Esophagus (tissue), 2 donors: ENCODE measurements around the gene IL26. TPM values are rescaled to one million over a fixed set of nuclear protein-coding genes. Genes with fewer than 3 reads are reported as not detected.
A peak's percentile ranks its signal among the peaks of the same experiment; 100 is the strongest.

ENCODE experiments used
- H3K27ac ChIP-seq, 2 donors: one replicate each; pipeline ENCODE4 v1.5.1; 2013; ENCODE audit warnings: low read depth in 2 of 2, mild to moderate bottlenecking in 2 of 2, inconsistent platforms in 1 of 2, low read length in 1 of 2, moderate library complexity in 1 of 2
- H3K27me3 ChIP-seq, 2 donors: one replicate each; pipeline ENCODE4 v1.6.1; 2013; ENCODE audit warnings: low read length in 2 of 2, control low read depth in 1 of 2, mild to moderate bottlenecking in 1 of 2; ENCODE audit not compliant: insufficient read depth in 2 of 2, control insufficient read depth in 1 of 2
- H3K36me3 ChIP-seq, 2 donors: one replicate each; pipeline ENCODE4 v1.6.1; 2013; ENCODE audit warnings: low read length in 1 of 2; ENCODE audit not compliant: control insufficient read depth in 2 of 2, insufficient read depth in 2 of 2
- H3K4me1 ChIP-seq, 2 donors: one replicate each; pipeline ENCODE4 v1.6.1; 2013; ENCODE audit warnings: low read length in 1 of 2; ENCODE audit not compliant: control insufficient read depth in 2 of 2, insufficient read depth in 2 of 2
- H3K4me3 ChIP-seq, 2 donors: one replicate each; pipeline ENCODE4 v1.5.1; 2013; ENCODE audit warnings: low read length in 2 of 2, mild to moderate bottlenecking in 2 of 2, low read depth in 1 of 2, moderate library complexity in 1 of 2
- H3K9me3 ChIP-seq, 2 donors: one replicate each; pipeline ENCODE4 v1.6.1; 2013; ENCODE audit warnings: mild to moderate bottlenecking in 2 of 2, low read depth in 1 of 2, low read length in 1 of 2, moderate library complexity in 1 of 2; ENCODE audit not compliant: control insufficient read depth in 2 of 2, insufficient read depth in 1 of 2
- WGBS, 2 donors: extraction: QIAGEN DNeasy Blood & Tissue Kit; methylation state at CpG; one replicate each; pipeline ENCODE4 v1.1.7; 2013; 5-methylcytosine and 5-hydroxymethylcytosine counted together
- polyA plus RNA-seq, 2 donors: library from polyadenylated mRNA; stranded (reverse); fragments of 200-250 nt; gene quantifications; one replicate each; pipeline ENCODE4 v1.2.3, GENCODE V29; 2013
- donor health status: healthy with polysubstance abuse.
- donor health status: Bipolar disorder and iron deficiency.

Gene IL26
- polyA plus RNA-seq, 2 donors, result 0.06 TPM; not detected in 1

- Histone ChIP-seq H3K4me1 (peaks cover 3 to 4% of the 10 kb centered on the region in 2 donors), H3K27ac (no peak overlapping the region), H3K9me3 (no peaks in the 10 kb centered on the region), H3K36me3 (no peaks in the 10 kb centered on the region), H3K4me3 (no peak overlapping the region), H3K27me3 (no peaks in the 10 kb centered on the region)
- WGBS, 2 donors, result 29 to 32% methylated on average over 6 of the region's 6 CpGs
Measured at GRCh38 chr12:68245180-68246021, 19.8 kb upstream of the IL26 start.

- H3K4me3 ChIP-seq, result no peak overlapping the region
- H3K36me3 ChIP-seq, result no peaks in the 10 kb centered on the region
- H3K27me3 ChIP-seq, result no peaks in the 10 kb centered on the region
- no peak overlapping the region for H3K27ac ChIP-seq
- peaks cover 4 to 5% of the 10 kb centered on the region in 2 donors for H3K4me1 ChIP-seq
- H3K9me3 ChIP-seq, result no peaks in the 10 kb centered on the region
Measured at GRCh38 chr12:68242777-68243176, 17.2 kb upstream of the IL26 start.

- Histone ChIP-seq H3K27me3 (no peaks in the 10 kb centered on the region), H3K36me3 (no peaks in the 10 kb centered on the region), H3K4me3 (no peak overlapping the region), H3K4me1 (peaks cover 2 to 4% of the 10 kb centered on the region in 2 donors), H3K9me3 (no peaks in the 10 kb centered on the region), H3K27ac (no peak overlapping the region)
- 11 to 29% methylated on average over 1 of the region's 1 CpG for WGBS, 2 donors
Measured at GRCh38 chr12:68240975-68241374, 15.4 kb upstream of the IL26 start.

- Histone ChIP-seq H3K36me3 (no peaks in the 10 kb centered on the region), H3K4me1 (peaks cover 0 to 2% of the 10 kb centered on the region in 2 donors), H3K4me3 (no peak overlapping the region), H3K27me3 (no peaks in the 10 kb centered on the region), H3K27ac (no peak overlapping the region), H3K9me3 (no peaks in the 10 kb centered on the region)
- WGBS, 2 donors, result 31 to 32% methylated on average over 1 of the region's 1 CpG
Measured at GRCh38 chr12:68240079-68240478, 14.5 kb upstream of the IL26 start.

GRCh38 chr12:68239309-68239982 lies 13.8 kb upstream of the IL26 start:
- Histone ChIP-seq H3K4me1 (peaks cover 0 to 2% of the 10 kb centered on the region in 2 donors), H3K9me3 (no peaks in the 10 kb centered on the region), H3K27ac (no peak overlapping the region), H3K27me3 (no peaks in the 10 kb centered on the region), H3K36me3 (no peaks in the 10 kb centered on the region), H3K4me3 (no peak overlapping the region)
- WGBS, 2 donors, result 88 to 93% methylated on average over 6 of the region's 6 CpGs

GRCh38 chr12:68237619-68238018 lies 12.0 kb upstream of the IL26 start:
- Histone ChIP-seq H3K27me3 (no peaks in the 10 kb centered on the region), H3K4me1 (peaks cover 0 to 2% of the 10 kb centered on the region in 2 donors), H3K9me3 (no peaks in the 10 kb centered on the region), H3K4me3 (no peak overlapping the region), H3K27ac (no peak overlapping the region), H3K36me3 (no peaks in the 10 kb centered on the region)
- 47 to 59% methylated on average over 2 of the region's 2 CpGs for WGBS, 2 donors

GRCh38 chr12:68237078-68237477 lies 11.5 kb upstream of the IL26 start:
- Histone ChIP-seq H3K4me3 (peak overlapping the region in 1 of 2 donors; percentile 23), H3K27me3 (no peaks in the 10 kb centered on the region), H3K4me1 (peaks cover 0 to 2% of the 10 kb centered on the region in 2 donors), H3K9me3 (no peaks in the 10 kb centered on the region), H3K27ac (no peak overlapping the region), H3K36me3 (no peaks in the 10 kb centered on the region)
- 88 to 89% methylated on average over 2 of the region's 2 CpGs for WGBS, 2 donors

- Histone ChIP-seq H3K4me1 (peaks cover 0 to 2% of the 10 kb centered on the region in 2 donors), H3K27ac (no peak overlapping the region), H3K4me3 (peak overlapping the region in 1 of 2 donors; percentile 23), H3K9me3 (no peaks in the 10 kb centered on the region), H3K27me3 (no peaks in the 10 kb centered on the region), H3K36me3 (no peaks in the 10 kb centered on the region)
- 43 to 61% methylated on average over 8 of the region's 8 CpGs for WGBS, 2 donors
Measured at GRCh38 chr12:68236421-68237059, 10.9 kb upstream of the IL26 start.

GRCh38 chr12:68235576-68235975 lies 10.0 kb upstream of the IL26 start:
- peaks cover 0 to 2% of the 10 kb centered on the region in 2 donors for H3K4me1 ChIP-seq
- H3K27me3 ChIP-seq, result no peaks in the 10 kb centered on the region
- H3K36me3 ChIP-seq, result no peaks in the 10 kb centered on the region
- WGBS, 2 donors, result 85 to 86% methylated on average over 2 of the region's 2 CpGs
- H3K9me3 ChIP-seq, result no peaks in the 10 kb centered on the region
- no peak overlapping the region for H3K27ac ChIP-seq
- no peak overlapping the region for H3K4me3 ChIP-seq
